Measurements from ENCODE around the gene TNNT1.
"Not testable (repeated sequence)": the region's sequence is repeated elsewhere in the genome, so short reads cannot be mapped to it uniquely, and the experiment has no call there.

DNA sequence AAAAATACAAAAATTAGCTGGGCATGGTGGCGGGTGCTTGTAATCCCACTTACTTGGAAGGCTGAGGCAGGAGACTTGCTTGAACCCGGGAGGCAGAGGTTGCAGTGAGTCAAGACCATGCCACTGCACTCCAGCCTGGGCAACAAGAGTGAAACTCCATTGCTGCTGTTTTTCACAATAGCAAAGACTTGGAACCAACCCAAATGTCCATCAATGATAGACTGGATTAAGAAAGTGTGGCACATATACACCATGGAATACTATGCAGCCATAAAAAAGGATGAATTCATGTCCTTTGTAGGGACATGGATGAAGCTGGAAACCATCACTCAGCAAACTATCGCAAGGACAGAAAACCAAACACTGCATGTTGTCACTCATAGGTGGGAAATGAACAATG lies 41.8 kb downstream of the TNNT1 start:
- TF ChIP-seq CTCF (IDR thresholded peaks at IDR 0.05; ENCODE audit: low read depth, low read length); EZH2phosphoT487 (IDR thresholded peaks at IDR 0.05; ENCODE audit: low read depth): not testable (repeated sequence)
